ENCODE data around the gene PKHD1.

GRCh38 chr6:51578362-51578761 lies 509.1 kb downstream of the PKHD1 start:
- TF ChIP-seq CTCF (IDR thresholded peaks at IDR 0.05) (no peak), POLR2AphosphoS5 (IDR thresholded peaks at IDR 0.05; ENCODE audit: insufficient read depth in 1 of 2, low read depth in 1 of 2) (no peak), POLR2A (IDR thresholded peaks at IDR 0.05) (no peak)
